HG02798 (cell line): ENCODE measurements around the gene NATD1.
"Not testable (repeated sequence)": the region's sequence is repeated elsewhere in the genome, so short reads cannot be mapped to it uniquely, and the experiment has no call there.

Experiments
- ATAC-seq: cut with Tn5 transposase; IDR thresholded peaks from one replicate; pipeline ENCODE4 v1.9.1; 2021; ENCODE audit warnings: mild to moderate bottlenecking; ENCODE audit not compliant: unreplicated experiment, poor library complexity

NATD1 gene

DNA sequence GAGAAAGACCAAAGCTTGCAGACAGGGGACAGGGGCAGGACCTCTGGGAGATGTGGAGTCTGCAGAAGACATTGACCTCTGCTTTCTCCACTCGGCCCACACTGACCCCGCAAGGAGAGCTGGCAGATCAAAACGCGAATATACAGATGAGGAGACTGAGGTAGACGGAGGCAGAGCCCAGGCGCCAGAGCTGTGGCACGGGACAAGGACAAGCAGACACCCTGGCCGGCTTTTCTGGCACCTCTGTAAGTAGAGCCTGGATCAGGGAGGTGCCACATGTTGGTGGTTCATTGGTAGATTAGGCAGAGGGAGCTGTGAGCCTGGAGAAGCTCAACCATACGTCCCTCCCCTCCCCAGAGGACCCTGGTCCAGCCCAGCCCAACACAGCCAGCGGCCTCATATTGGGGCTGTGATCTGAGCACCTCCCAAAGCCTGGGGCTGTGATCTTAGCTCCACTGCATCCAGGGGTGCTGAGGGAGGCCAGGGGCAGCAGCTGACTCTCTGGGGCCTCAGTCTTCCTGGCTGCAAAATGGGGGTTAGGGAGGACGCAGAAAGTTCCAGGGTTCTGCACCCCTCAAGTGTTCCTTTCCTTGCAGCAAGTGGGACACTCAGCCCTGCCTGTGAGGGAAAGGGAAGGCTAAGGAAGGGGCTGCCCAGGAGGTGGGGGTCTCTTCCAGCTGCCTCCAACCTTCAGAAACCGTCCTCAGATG is 4.0 kb downstream of the NATD1 start:
- no peak for ATAC-seq

DNA sequence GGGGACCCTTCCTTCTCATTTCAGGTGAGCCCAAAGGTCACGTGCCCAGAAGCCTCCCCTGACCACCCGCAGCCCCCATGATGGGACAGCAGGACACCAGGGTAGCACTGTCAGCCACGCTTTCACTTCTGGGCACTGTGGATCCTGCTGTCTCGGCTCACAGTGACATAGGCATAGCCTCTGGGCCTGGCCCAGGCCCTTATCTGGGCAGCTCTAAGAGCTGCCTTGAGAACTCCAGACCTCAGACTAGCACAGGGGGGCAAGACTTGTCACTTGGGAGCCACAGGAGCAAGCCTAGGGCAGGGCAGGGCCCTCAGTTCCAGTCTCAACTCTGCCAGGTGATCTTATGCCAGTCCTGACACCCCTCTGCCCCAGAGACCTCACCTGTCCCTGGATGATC is 4.7 kb downstream of the NATD1 start:
- ATAC-seq = no peak

DNA sequence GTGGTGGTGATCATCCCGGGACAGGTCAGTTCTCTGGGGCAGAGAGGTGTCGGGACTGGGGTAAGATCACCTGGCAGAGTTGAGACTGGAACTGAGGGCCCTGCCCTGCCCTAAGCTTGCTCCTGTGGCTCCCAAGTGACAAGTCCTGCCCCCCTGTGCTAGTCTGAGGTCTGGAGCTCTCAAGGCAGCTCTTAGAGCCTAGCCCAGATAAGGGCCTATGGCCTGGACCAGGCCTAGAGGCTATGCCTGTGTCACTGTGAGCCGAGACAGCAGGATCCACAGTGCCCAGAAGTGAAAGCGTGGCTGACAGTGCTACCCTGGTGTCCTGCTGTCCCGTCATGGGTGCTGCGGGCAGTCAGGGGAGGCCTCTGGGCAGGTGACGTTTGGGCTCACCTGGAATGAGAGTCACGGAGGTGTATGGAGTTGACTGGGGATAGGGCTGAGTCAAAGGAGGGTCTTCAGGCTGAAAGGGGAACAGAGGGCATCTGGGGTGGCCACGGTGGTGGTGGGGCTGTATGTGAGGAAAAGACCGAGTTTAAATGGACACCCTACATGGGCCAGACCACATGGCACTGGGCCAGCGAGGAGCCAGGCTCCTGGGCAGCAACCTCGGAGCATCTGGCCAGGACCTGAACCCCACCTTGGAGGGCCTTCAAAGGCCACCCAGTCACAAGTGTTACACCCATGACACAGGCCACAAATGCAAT is 5.5 kb downstream of the NATD1 start:
- no peak for ATAC-seq

DNA sequence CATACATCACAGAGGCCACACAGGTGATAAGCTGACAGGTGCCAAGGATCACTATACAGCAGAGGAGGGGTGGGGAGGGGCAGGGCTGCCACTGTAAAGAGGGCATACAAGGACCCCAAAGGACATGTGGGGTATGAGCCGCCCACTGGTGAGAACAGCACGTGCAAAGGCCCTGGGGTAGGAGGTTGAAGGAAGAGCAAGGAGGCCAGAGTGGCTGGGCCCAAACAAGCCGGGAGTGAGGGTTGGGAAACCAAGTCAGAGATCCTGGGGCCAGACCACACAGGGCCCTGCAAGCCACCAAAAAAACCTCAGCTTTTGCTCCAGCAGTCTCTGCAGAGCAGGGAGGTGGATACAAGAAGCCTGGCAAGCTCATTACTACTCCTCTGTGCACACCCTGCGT is 6.5 kb downstream of the NATD1 start:
- ATAC-seq = no peak

DNA sequence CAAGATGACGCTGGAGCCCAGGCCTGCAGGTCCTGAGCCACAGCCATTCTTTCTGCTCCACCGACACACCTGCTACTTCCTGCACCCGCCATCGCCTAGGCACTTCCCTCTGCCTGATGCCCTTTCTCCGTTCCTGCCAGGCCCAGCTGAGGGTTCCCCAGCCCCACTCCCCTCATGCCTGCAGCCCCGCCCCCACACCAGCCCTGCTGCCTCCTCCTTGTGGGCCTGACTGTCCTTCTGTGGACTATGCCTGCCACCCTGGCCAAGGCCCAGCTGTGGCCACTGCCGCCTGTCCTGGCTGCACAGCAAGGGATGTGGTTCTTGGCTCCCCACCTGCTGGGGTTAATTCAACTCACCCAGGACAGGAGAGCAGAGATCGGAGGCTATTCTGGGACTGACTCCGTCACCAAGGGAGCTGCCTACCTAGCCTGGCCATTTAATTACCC is 7.5 kb downstream of the NATD1 start:
- ATAC-seq = no peak

DNA sequence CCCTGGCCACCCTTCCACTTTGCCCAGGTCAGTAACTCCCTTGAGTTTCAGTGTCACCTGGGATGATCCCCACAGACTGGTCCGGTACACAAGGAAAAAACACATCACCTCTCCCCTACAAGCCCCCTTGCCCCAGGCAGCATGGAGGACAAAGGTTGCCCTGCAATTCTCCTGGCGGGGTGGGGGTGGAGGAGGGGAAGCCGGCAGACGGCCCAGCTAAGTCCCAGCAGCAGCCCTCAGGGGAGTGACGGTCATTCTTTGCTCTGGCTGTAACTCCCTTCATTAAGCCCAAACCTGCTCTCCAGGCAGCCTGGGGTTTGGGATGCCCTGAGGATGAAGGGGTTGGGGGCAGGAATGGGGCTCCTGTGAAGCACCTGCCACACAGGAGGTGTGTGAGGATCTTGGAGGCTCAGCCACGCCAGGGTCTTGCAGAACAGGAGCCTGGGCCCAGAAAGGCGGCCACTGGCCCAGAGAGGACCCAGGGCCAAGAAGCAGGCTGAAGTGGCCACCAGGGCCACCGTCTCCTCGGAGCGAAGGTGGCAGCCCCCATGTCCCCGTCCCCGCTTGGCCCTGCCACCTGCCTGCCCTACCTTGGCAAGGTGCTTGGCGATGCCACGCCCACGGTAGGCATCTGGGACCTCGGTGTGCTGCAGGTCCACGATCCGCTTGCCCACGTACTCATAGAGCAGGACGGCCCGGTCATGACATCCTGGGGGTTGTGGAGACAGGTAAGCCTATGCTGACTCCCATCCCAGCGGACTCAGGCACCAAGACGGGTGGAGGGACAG is 9.5 kb downstream of the NATD1 start:
- ATAC-seq = no peak

DNA sequence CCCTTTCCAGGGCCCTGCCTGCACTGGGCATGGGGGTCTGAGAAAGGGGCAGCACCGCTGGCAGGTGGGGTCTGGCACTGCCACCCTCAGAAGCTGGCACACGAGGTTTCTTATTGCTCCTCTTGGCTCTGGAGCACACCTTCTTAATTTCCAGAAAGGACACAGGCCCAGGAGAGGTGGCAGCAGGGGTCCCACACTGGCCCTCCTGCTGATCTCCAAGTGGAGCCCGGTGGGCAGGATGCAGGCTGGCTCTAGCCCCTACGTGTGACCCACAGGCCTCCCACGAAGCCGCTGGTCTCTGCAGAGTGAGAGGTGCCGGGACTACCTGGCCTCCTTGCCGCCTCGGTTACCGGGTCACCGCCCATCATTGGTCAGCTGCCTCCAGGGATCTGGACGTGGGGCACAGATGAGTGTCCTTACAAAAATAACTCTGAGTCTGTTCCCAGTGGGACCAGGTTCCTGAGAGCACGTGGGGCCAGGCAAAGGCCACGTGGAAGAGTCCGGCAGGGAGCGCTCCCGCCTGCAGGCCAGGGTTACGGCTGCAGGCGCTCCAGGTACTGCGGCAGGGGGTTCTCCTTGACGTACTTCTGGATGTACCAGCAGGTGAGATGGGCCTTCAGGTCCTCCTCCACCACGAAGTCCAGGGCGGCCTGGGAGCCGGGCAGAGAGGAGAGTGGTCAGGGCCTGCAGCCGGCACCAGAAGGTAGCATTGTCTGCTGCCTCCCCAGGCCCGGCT is 10.3 kb downstream of the NATD1 start:
- no peak for ATAC-seq

DNA sequence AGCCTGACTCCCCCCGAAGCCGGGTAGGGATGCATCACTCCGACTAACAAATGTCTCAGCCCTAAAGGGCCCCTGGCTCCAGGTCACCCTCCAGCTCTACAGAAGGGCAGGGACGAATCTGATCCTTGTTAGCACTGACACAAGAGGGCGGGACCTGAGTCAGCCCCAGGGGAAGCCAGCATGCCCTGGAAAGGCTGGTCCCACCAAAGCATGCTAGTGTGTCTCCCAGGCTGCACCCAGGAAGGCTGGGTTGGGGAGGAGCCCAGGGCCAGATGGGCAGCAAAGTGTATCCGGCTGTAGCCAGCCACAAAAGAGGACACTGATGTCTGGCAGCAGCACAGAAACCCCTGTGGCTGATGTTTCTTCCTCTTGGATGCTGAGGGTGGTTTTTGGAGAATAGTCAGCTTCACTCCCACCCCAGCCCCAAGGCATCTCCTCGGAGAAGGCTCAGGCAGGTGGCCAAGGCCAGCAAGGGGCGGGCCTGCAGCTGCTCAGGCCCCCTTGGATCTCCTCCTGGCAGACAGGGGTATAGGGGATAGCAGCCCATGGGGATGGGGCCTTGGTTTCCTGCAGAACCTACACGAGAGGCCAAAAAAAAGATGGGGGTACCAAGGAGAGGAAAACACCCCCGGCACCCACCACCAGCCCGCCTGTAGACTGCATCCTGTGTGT is 11.0 kb downstream of the NATD1 start:
- ATAC-seq = no peak

DNA sequence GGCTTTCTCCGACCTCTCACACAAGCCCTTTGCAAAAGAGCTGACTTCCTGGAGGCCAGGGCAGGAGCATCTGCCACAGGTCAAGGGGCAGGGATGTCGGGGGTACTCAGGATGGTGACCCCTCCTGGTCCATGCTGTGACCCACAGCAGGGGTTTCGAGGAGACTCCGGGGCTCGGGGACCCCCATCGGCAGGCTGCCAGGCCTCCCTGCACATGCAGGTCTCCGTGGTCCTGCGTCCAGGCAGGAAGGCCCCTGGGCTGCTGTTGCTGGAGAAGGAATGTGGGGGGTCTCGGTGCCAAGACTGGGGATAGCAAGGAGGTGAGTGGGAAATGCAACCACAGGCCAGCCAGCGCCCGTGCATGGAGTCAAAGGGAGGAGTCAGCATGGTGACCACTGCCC is 11.6 kb downstream of the NATD1 start:
- ATAC-seq = no peak

DNA sequence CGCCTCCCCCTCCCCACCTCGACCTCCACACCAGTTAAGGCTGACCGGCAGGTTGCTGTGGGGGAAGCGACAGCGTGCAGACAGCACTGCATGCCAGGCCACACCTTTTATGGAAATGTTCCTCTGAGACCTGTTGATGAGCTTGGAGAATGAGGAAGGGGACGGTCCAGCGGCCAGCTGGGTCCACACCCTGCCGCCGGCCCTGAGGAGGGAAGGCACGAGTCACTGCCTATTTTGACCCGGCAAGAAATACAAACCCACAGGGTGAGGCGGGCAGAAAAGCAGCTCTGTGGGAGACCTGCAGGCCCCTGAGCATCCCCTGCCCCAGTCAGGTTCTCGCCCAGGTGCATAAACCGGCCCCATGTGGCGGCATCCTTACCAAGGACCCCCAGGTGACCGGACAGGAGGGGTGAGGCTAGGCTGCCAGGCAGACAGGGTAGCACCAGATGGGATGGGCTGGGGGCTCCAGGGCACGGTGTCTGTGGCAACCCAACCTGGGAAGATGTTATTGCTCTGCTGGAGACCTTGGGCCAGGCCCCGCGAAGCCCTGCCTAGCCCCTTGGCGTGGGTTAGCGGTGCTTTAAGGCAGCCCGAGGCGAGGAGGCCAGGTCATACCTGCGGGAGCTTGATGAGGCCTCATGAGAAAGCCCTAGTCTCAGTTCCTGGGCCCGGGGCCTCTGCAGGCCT is 12.7 kb downstream of the NATD1 start:
- ATAC-seq = no peak

DNA sequence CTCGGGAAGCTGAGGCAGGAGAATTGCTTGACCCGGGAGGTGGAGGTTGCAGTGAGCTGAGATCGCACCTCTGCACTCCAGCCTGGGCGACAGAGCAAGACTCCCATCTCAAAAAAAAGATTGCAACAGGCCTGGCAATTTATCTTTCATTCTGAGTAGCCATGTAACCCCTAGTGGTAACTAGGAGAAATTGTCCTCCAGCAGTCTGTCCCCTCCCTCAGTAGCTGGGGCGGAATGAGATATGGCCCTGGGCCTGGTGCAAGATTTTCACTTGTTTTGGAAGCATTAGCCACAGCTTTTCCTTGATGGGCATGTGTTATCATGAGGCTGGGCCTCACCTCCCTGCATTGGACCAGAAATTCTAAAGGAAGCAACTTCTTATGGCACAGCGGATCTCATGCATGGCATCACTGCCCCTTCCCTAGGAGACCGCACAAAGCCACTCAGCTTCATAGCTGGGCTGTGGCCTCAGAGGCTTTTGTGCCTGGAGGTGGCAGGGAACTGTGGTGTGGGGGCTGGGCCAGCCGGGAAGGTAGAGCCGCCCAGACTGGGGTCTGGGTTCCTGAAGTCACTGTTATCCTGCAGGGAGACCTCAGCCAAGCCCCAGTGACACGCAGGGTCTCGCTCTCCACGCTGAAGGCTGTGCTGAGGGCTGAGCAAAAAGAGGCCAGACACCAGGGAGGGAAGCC is 13.4 kb downstream of the NATD1 start:
- ATAC-seq = no peak

DNA sequence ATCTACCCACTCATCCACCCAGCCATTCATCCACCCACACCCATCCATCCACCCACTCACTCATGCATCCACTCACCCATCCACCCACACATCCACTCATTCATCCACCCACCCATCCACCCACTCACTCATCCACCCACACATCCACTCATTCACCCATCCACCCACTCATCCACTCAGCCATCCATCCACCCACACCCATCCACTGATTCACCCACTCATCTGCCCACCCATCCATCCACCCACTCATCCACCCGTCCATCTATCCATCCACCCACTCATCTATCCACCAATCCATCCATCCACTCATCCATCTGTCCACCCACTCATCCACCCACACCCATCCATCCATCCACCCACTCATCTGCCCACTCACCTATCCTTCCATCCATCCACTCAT is 17.3 kb downstream of the NATD1 start:
- ATAC-seq = no peak

DNA sequence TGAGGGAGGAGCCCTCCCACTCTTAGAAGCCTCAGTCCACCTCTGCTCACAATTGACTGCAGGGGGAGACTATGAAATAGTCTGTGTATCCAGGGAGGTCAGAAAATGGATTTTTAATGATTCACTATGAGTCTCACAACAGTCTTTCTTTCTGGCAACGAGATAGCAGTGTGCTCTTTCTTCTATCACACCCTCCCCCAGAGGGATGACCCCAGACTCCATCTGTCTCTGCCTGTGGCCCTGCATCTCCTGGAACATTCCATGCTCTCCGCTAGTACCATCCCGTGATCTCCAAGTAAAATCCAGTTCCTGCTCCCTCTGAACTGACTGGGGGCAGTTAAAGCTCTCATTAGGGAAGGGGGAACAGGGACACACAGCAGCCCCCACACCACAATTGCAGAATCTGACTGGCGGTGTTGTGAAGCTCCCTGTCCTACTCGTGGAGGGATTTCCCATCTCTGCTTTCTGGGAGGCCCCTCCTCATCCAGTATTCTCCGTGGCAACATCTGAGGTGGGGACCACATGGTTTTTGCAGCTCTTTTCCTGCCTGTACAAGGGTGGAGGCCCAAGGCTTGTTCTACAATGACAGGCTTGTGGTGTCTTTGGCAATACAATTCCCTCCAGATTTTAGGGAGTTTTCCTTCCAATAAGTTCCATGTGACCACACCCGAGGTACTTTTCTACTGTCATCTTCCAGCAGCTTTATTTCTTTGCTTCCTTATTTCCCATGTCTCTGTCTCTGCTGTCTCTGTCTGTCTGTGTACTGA is 19.4 kb downstream of the NATD1 start:
- no peak for ATAC-seq

DNA sequence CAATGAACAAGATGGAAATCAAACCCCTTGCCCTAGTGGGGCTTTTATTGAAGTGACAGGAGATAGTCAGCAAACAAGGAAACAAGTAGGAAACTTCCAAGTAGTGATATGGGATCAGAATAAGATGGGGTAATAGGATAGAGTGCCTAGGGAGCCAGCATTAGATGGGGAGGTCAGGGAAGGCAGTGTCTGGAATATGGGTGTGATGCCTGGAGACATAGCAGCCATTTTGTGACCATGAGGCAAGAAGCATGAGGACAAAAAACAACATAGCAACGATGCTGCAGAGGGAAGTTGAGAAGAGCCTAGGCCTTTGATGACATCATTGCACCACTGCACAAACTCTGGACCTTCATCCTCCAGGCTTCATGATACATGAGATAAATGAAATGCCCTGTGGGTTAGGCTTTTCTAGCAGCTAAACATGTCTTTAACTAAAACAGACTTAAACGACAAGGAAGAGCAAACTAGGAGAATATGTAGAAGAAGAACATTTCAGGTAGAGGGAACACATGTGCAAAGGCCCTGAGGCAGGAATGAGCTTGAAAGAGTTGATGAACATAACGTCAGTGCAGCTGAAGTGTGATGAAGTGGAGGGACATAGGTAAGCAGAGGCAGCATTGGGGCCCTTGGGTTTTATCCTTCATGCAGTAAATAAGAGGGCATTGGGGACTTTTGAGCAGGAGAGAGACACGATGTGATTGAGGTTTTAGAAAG is 21.0 kb downstream of the NATD1 start:
- no peak for ATAC-seq

DNA sequence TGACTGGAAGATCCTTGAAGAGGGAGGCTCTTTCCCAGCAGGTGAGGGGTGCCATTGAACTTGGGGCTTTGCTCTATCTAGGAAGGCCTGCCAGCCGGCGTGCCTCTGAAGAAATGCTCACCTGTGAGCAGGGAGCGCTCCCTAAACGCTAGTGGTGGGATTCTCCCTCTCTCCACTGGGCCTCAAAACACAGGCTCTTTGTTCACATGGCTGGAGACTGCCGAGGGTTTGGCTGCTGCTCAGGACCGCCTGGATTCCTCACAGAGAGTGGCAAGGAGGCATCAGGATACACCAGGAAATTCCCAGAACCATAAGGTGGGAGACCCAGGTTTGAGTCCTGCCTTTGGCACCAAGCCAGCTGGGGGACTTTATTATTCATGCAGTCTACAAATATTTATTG is 21.7 kb downstream of the NATD1 start:
- no peak for ATAC-seq

DNA sequence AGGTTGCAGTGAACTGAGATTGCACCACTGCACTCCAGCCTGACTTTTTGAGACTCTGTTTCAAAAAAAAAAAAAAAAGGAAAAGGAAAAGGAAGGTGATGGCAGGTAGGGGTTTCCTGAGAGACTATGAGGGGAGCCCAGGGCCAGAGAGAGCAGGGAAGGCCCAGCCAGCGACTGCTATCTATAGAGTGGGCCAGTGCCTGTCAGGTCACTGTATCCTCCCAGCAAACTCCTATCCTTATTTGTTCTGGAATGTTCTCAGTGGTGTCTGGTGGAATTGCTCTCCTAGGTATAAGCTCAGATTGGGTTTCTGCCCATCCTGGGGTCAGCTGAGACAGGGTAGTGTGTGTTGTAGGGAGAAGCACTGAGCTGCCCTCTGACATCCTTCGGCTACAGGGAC is 24.4 kb downstream of the NATD1 start:
- ATAC-seq = no peak

DNA sequence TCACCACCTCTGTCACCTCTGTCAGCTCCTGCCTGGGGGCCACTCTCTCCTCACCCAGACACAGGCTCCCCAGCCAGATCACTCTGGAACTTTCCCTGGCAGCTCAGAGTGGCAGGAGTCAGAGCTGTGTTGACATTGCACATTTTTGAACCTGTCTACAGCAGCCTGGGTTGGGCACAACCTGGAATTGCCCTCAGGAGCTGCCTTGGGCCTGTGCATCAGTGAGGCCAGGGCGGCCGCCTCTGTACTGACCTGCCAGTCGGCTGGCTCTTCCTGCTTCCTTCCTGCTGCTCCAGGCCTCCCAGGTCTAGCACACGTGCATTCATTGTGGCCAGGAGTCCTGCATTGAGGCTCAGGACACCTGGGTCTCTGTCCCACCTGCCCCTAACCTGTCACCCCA is 25.1 kb downstream of the NATD1 start:
- no peak for ATAC-seq

DNA sequence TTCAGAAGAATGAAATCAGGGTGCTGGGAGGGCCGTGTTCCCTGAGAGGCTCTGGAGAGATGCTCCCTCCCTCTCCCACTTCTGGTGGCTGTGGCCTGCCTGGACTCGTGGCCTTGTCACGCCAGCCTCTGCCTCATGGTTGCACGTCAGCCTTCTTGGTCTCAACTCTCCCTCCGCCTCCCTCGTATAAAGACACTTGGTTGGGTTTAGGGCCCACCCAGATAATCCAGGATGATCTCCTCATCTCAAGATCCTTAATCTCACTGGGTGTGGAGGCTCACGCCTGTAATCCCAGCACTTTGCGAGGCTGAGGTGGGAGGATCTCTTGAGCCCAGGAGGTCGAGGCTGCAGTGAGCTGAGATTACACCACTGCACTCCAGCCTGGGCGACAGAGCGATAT is 25.9 kb downstream of the NATD1 start:
- ATAC-seq = not testable (repeated sequence)
